Fibroblast of villous mesenchyme (primary cell): ENCODE data around the gene ARID3A. TPM values are rescaled to one million over a fixed set of nuclear protein-coding genes. Genes with fewer than 3 reads are reported as not detected.

Source experiments
- DNase-seq: peaks from one replicate; pipeline ENCODE4 v3.0.0-alpha.2; 2010; ENCODE audit warnings: low read depth
- H3K4me3 ChIP-seq: 2 replicates; pipeline ENCODE4 v1.5.1; 2011; ENCODE audit warnings: low read depth, mild to moderate bottlenecking, low read length
- total RNA-seq: library from RNA; depleted of rRNA; stranded (reverse); fragments of >200 nt; gene quantifications from 2 replicates; pipeline ENCODE4 v1.2.3, GENCODE V29; 2012
- TF ChIP-seq, protein P1 (sequence below): IDR thresholded peaks from 2 replicates; pipeline ENCODE4 v1.5.1; 2012; ENCODE audit warnings: low read depth, mild to moderate bottlenecking, low read length; ENCODE audit not compliant: insufficient read depth

The ARID3A gene
- total RNA-seq, 1 donor: 45.8 TPM

DNA sequence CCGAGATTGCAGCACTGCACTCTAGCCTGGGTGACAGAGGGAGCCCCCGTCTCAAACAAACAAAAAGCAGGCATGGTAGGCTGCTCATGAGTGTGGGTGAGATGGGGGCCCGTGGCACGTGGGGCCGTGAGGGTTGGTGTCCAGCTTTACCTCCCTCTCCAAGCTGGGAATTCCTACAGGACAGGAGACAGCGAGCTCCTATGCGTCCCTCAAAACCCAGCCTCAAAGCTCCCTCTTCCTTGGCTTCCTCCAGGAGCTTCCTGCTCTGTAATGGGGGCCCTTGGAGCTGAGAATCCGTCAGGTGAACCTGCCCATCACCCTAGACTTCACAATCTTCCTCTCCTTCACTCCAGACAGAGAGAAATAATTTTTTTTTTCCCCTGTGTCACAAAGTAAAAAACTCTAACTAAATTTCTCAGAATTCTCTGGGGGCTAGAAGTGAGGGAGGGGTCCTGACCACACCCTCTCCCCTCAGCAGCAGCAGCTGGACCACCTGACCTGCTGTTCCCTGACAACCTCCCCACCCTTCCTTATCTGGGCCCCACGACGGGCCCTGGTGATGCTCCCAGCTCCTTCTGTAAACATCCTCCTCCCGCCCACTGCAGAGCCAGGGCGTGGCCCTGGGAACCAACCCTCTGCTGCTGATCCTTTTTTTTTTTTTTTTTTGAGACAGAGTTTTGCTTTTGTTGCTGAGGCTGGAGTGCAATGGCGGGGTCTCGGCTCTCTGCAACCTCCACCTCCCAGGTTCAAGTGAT, 36.2 kb downstream of the ARID3A start:
- TF ChIP-seq, protein P1, sequence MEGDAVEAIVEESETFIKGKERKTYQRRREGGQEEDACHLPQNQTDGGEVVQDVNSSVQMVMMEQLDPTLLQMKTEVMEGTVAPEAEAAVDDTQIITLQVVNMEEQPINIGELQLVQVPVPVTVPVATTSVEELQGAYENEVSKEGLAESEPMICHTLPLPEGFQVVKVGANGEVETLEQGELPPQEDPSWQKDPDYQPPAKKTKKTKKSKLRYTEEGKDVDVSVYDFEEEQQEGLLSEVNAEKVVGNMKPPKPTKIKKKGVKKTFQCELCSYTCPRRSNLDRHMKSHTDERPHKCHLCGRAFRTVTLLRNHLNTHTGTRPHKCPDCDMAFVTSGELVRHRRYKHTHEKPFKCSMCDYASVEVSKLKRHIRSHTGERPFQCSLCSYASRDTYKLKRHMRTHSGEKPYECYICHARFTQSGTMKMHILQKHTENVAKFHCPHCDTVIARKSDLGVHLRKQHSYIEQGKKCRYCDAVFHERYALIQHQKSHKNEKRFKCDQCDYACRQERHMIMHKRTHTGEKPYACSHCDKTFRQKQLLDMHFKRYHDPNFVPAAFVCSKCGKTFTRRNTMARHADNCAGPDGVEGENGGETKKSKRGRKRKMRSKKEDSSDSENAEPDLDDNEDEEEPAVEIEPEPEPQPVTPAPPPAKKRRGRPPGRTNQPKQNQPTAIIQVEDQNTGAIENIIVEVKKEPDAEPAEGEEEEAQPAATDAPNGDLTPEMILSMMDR: no peak
- H3K4me3 ChIP-seq: no peak overlapping the region
- DNase-seq: peak; percentile 90

DNA sequence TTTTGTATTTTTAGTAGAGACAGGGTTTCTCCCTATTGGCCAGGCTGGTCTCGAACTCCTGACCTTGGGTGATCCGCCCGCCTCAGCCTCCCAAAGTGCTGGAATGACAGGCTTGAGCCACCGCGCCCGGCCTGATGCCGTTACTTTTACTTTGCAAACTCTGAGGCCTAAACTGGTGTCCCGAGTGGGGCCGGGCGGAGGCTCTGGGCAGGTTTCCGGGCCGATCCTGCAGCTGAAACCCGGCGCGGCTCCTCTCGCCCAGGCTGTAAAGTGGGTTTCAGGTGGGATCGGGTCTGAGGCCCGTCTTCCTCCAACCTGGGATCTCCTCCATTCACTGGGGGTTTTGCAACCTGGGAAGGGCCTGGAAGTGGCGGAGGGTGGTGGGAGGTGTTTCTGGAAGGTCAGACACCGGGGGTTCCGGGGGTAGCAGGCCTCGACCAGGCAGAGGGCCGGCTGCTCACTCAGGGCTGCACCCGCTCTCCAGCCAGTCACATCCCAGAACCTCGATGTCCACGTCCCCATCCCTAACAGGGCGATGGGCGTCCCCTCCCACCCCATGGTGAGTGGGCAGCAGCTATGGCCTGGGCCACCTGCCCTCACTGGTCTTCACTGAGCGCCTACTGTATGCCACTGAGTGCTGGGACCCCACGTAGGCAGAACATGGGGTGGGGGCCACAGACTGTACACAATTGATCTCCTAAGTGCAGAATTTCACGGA, 37.0 kb downstream of the ARID3A start:
- TF ChIP-seq, protein P1: no peak
- no peak overlapping the region for H3K4me3 ChIP-seq
- no peak for DNase-seq

DNA sequence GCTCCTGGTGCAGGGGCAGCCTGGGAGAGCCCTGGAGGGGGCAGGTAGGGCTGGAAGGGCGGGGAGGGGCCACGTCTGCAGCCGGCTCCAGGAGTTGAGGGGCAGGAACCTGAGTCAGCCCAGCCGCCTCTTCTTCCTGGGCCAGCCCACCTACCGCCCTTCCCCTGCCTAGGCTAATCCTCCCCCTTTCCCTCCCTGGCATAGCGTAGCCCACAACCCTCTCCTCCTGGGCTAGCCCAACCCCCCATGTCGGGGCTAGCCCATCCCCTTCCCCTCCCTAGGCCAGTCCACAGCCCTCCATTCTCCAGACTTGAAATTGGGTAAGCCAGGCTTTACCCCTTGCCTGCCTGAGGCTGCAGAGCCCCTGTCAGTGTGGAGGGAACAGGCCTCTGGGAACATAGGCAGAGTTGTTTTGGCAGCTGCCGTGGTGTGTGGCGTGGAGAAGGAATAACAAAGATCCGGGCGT, 37.7 kb downstream of the ARID3A start:
- H3K4me3 ChIP-seq: no peak overlapping the region
- TF ChIP-seq, protein P1: no peak
- no peak for DNase-seq

DNA sequence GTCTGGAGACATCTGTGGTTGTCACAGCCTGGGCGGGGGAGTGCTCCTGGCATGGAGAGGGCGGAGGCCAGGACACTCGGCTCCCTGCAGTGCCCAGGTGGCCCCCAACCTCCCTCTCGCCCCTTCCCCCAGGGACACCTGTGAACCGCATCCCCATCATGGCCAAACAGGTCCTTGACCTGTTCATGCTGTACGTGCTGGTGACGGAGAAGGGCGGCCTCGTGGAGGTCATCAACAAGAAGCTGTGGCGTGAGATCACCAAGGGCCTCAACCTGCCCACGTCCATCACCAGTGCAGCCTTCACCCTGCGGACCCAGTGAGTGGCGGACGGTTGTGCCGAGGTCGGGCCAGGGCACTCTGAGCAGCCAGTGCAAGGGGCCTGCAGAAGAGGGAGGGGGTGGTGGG, 38.3 kb downstream of the ARID3A start:
- TF ChIP-seq, protein P1: no peak
- no peak for DNase-seq
- no peak overlapping the region for H3K4me3 ChIP-seq

DNA sequence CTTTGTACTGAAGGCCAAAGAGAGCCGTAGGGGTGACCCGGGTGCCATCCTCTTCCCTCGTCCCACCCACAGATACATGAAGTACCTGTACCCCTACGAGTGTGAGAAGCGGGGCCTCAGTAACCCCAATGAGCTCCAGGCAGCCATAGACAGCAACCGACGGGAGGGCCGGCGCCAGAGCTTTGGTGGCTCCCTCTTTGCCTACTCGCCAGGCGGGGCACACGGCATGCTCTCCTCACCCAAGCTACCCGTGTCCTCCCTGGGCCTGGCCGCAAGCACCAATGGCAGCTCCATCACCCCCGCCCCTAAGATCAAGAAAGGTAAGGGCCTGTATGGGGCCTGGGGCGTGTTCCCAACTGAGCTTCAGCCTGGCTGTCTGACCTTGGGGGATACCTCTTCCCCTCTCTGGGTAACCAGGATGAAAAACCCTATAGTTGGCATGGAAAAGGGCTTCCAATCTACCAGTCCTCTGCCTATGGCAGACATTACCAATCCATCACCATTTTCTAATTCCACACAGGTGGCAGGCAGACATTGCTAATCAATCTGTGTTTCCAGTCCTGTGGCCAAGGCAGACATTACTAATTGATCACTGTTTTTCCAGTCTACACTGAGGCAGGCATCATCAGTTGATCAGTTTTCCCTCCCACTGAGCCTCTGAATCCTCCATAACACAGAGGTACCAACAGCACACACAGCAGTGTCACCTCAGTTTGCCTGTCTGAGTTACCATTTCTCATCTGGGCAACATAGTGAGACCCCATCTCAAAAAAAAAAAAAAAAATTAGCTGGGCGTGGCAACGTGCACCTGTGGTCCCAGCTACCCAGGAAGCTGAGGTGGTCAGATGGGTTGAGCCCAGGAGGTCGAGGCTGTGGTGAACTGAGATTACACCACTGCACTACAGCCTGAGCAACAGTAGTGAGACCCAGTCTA, 39.2 kb downstream of the ARID3A start:
- no peak for DNase-seq
- TF ChIP-seq, protein P1: no peak
- H3K4me3 ChIP-seq: no peak overlapping the region

DNA sequence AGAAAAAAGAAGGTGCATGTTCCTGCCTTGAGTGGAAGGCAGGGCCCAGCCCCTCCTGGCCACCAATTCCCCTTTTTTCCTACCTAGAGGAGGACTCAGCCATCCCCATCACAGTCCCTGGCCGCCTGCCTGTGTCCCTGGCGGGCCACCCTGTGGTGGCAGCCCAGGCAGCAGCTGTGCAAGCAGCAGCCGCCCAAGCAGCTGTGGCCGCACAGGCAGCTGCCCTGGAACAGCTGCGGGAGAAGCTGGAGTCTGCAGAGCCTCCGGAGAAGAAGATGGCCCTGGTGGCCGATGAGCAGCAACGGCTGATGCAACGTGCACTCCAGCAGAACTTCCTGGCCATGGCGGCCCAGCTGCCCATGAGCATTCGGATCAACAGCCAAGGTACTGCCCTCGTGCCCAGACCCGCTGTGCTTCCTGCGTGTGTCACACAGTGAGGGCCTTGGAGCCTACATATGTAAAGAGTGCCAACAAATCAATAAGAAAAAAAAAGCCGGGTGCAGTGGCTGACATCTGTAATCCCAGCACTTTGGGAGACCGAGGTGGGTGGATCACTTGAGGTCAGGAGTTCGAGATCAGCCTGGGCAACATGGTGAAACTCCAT, 40.8 kb downstream of the ARID3A start:
- DNase-seq: no peak
- TF ChIP-seq, protein P1: no peak
- no peak overlapping the region for H3K4me3 ChIP-seq
